CD14-positive monocyte (primary cell): ENCODE results near the gene HECTD4. TPM values are rescaled to one million over a fixed set of nuclear protein-coding genes. Genes with fewer than 3 reads are reported as not detected.

ENCODE experiments used
- DNase-seq, 3 donors: peaks; one replicate each; pipeline ENCODE4 v3.0.0-alpha.2; 2011 to 2022
- H2AFZ ChIP-seq: 2 replicates; pipeline ENCODE4 v1.6.0; 2012; ENCODE audit warnings: mild to moderate bottlenecking, low read depth, low read length, inconsistent platforms; ENCODE audit not compliant: insufficient read depth, poor library complexity, severe bottlenecking
- H3K27ac ChIP-seq, 2 donors: 1 replicate in 1 of 2; 2 replicates in 1 of 2; pipeline ENCODE4 v1.5.1; 2012 to 2013; ENCODE audit warnings: low read length in 2 of 2, control low read depth in 1 of 2, inconsistent platforms in 1 of 2, low read depth in 1 of 2, mild to moderate bottlenecking in 1 of 2
- H3K27me3 ChIP-seq, 2 donors: one replicate each; pipeline versions ENCODE4 v1.6.0 to v1.6.1; 2011 to 2013; ENCODE audit warnings: low read length in 2 of 2; ENCODE audit not compliant: control insufficient read depth in 2 of 2, insufficient read depth in 2 of 2
- H3K36me3 ChIP-seq, 2 donors: replicated peaks in 1 of 2; 1 replicate in 1 of 2; 2 replicates in 1 of 2; pipeline versions ENCODE4 v1.5.1 to v1.6.1; 2012 to 2013; ENCODE audit warnings: low read length in 2 of 2, control low read depth in 1 of 2, inconsistent platforms in 1 of 2, mild to moderate bottlenecking in 1 of 2; ENCODE audit not compliant: insufficient read depth in 2 of 2, control insufficient read depth in 1 of 2
- H3K4me1 ChIP-seq, 2 donors: 1 replicate in 1 of 2; 2 replicates in 1 of 2; pipeline versions ENCODE4 v1.5.1 to v1.6.1; 2012 to 2013; ENCODE audit warnings: low read length in 2 of 2, control low read depth in 1 of 2, inconsistent platforms in 1 of 2, mild to moderate bottlenecking in 1 of 2, moderate library complexity in 1 of 2; ENCODE audit not compliant: insufficient read depth in 2 of 2, control insufficient read depth in 1 of 2
- H3K4me2 ChIP-seq: replicated peaks from 2 replicates; pipeline ENCODE3; 2012; ENCODE audit warnings: low read length, moderate library complexity, mild to moderate bottlenecking; ENCODE audit not compliant: poor library complexity, severe bottlenecking; ENCODE audit errors: extremely low read depth
- H3K4me3 ChIP-seq, 3 experiments: fragments of 200-600 bp in 1 of 3; sonication (generic) in 1 of 3; replicated peaks in 1 of 3; 1 replicate in 2 of 3; 2 replicates in 1 of 3; pipeline ENCODE4 v1.5.1; 2011 to 2013; ENCODE audit warnings: low read length in 3 of 3, mild to moderate bottlenecking in 3 of 3, control low read depth in 2 of 3, low read depth in 2 of 3, inconsistent platforms in 1 of 3, moderate library complexity in 1 of 3
- H3K79me2 ChIP-seq: 2 replicates; pipeline ENCODE4 v1.6.0; 2012; ENCODE audit warnings: mild to moderate bottlenecking, control low read depth, inconsistent platforms, low read length, moderate library complexity; ENCODE audit not compliant: insufficient read depth
- H3K9ac ChIP-seq: 2 replicates; pipeline ENCODE4 v1.6.0; 2017; ENCODE audit warnings: low read length, mild to moderate bottlenecking; ENCODE audit not compliant: insufficient read depth, poor library complexity, severe bottlenecking
- H3K9me3 ChIP-seq, 2 donors: replicated peaks in 1 of 2; 1 replicate in 1 of 2; 2 replicates in 1 of 2; pipeline versions ENCODE4 v1.5.1 to v1.6.1; 2012 to 2013; ENCODE audit warnings: low read length in 2 of 2, control low read depth in 1 of 2; ENCODE audit not compliant: control insufficient read depth in 1 of 2, insufficient read depth in 1 of 2
- H4K20me1 ChIP-seq: 2 replicates; pipeline ENCODE4 v1.6.0; 2012; ENCODE audit warnings: mild to moderate bottlenecking, low read length, control low read depth, moderate library complexity; ENCODE audit not compliant: insufficient read depth
- H3K27ac Mint-ChIP-seq, 7 donors: one replicate each; pipeline ENCODE4 v1.8.0; 2020; ENCODE audit warnings: mild to moderate bottlenecking in 7 of 7, mixed read lengths in 7 of 7, moderate library complexity in 6 of 7, inconsistent platforms in 2 of 7
- H3K27me3 Mint-ChIP-seq, 3 donors: one replicate each; pipeline ENCODE4 v1.8.0; 2021 to 2022; ENCODE audit warnings: low read depth in 3 of 3, mild to moderate bottlenecking in 3 of 3, mixed read lengths in 3 of 3, moderate library complexity in 3 of 3, inconsistent platforms in 1 of 3
- H3K36me3 Mint-ChIP-seq, 2 donors: one replicate each; pipeline ENCODE4 v1.8.0; 2020; ENCODE audit warnings: mixed read lengths in 2 of 2, inconsistent platforms in 1 of 2, mild to moderate bottlenecking in 1 of 2
- H3K4me1 Mint-ChIP-seq: one replicate; pipeline ENCODE4 v1.8.0; 2020; ENCODE audit warnings: mild to moderate bottlenecking, mixed read lengths
- H3K4me3 Mint-ChIP-seq, 2 donors: one replicate each; pipeline ENCODE4 v1.8.0; 2020; ENCODE audit warnings: mild to moderate bottlenecking in 2 of 2, mixed read lengths in 2 of 2, moderate library complexity in 1 of 2
- H3K9me3 Mint-ChIP-seq, 7 donors: one replicate each; pipeline ENCODE4 v1.8.0; 2020 to 2022; ENCODE audit warnings: mixed read lengths in 7 of 7, mild to moderate bottlenecking in 6 of 7, moderate library complexity in 6 of 7, inconsistent platforms in 2 of 7
- CTCF ChIP-seq: fragments of 200-600 bp; IDR thresholded peaks from one replicate; pipeline ENCODE4 v1.8.0; 2022; ENCODE audit warnings: antibody characterized with exemption, mild to moderate bottlenecking
- WGBS: methylation state at CpG from one replicate; pipeline ENCODE4 v1.1.5; 2013; ENCODE audit warnings: missing lambda C conversion rate; ENCODE audit not compliant: insufficient coverage; 5-methylcytosine and 5-hydroxymethylcytosine counted together
- intact Hi-C, 2 donors: fragments of 100-400 bp; cut with micrococcal nuclease; formaldehyde crosslinking; loops; one replicate each; pipeline versions ENCODE4 v1.15.0 to v1.15.1; 2023
- polyA plus RNA-seq, 3 donors: library from polyadenylated mRNA; depleted of rRNA in 1 of 3; unstranded in 2 of 3; stranded (reverse) in 1 of 3; fragments of 300-500 nt in 2 of 3; fragments of >200 nt in 1 of 3; fragmentation: Illumina TruSeq in 2 of 3; gene quantifications; 1 replicate in 2 of 3; 2 replicates in 1 of 3; pipeline ENCODE4 v1.2.3, GENCODE V29; 2012 to 2021

HECTD4 gene
- polyA plus RNA-seq, 3 donors = 0.73 to 18.3 (median 2.4) TPM

- no peaks in the 10 kb centered on the region for H3K27me3 ChIP-seq
- H3K79me2 ChIP-seq = peaks cover 69% of the 10 kb centered on the region
- H3K4me2 ChIP-seq = no peak overlapping the region
- no peak for DNase-seq
- H3K9me3 ChIP-seq = no peaks in the 10 kb centered on the region
- H3K4me1 ChIP-seq = no peaks in the 10 kb centered on the region
- intact Hi-C loops = no loop called here
- no peaks in the 10 kb centered on the region for H3K9me3 Mint-ChIP-seq
- H3K4me3 Mint-ChIP-seq = no peak overlapping the region
- peaks cover 77% of the 10 kb centered on the region for H4K20me1 ChIP-seq
- H3K36me3 ChIP-seq = no peaks in the 10 kb centered on the region
- H3K4me1 Mint-ChIP-seq = peaks cover 19% of the 10 kb centered on the region
- no CpG with 5 or more reads among the region's 1 CpG for WGBS
- H3K4me3 ChIP-seq = no peak overlapping the region
- no peak overlapping the region for H3K27ac ChIP-seq
- no peak for TF ChIP-seq CTCF
- no peak overlapping the region for H3K9ac ChIP-seq
- H2AFZ ChIP-seq = no peak overlapping the region
- no peaks in the 10 kb centered on the region for H3K36me3 Mint-ChIP-seq
- no peak overlapping the region for H3K27ac Mint-ChIP-seq
- H3K27me3 Mint-ChIP-seq = peaks cover 0 to 2% (median 1%) of the 10 kb centered on the region in 3 donors
Observed at GRCh38 chr12:112344220-112344619, 38.0 kb downstream of the HECTD4 start.

GRCh38 chr12:112342587-112342986 is 39.6 kb downstream of the HECTD4 start:
- Histone ChIP-seq H3K4me1 (no peaks in the 10 kb centered on the region), H2AFZ (no peak overlapping the region), H3K4me2 (no peak overlapping the region), H3K9me3 (no peaks in the 10 kb centered on the region), H3K27ac (no peak overlapping the region), H3K79me2 (peaks cover 66% of the 10 kb centered on the region), H3K27me3 (no peaks in the 10 kb centered on the region), H3K36me3 (no peaks in the 10 kb centered on the region), H4K20me1 (peaks cover 77% of the 10 kb centered on the region), H3K9ac (no peak overlapping the region), H3K4me3 (no peak overlapping the region)
- H3K27me3 Mint-ChIP-seq = peaks cover 0 to 2% (median 1%) of the 10 kb centered on the region in 3 donors
- TF ChIP-seq CTCF = no peak
- H3K27ac Mint-ChIP-seq = peak overlapping the region in 1 of 7 donors; percentile 21
- peak; percentile 6 to 31 (median 26) for DNase-seq
- peaks cover 3 to 6% of the 10 kb centered on the region in 2 donors for H3K36me3 Mint-ChIP-seq
- H3K4me1 Mint-ChIP-seq = peaks cover 19% of the 10 kb centered on the region
- intact Hi-C loops = no loop called here
- 0% methylated on average over 1 of the region's 3 CpGs for WGBS
- no peaks in the 10 kb centered on the region for H3K9me3 Mint-ChIP-seq
- no peak overlapping the region for H3K4me3 Mint-ChIP-seq
